Uterus (tissue), 2 donors: ENCODE results near the gene OIP5.
"Not testable (repeated sequence)": the region's sequence is repeated elsewhere in the genome, so short reads cannot be mapped to it uniquely, and the experiment has no call there.

Experiments
- POLR2A ChIP-seq, 2 donors: fragments of 450-650 bp; IDR thresholded peaks; one replicate each; pipeline ENCODE4 v1.6.1; 2016; ENCODE audit warnings: antibody characterized with exemption in 2 of 2, mild to moderate bottlenecking in 1 of 2, moderate library complexity in 1 of 2
- TF ChIP-seq, protein P1 (sequence below), 4 experiments: fragments of 200-600 bp in 2 of 4; fragments of 450-650 bp in 2 of 4; sonication (generic) in 2 of 4; IDR thresholded peaks; one replicate each; pipeline ENCODE4 v1.5.1; 2016 to 2019; ENCODE audit warnings: antibody characterized with exemption in 4 of 4, mild to moderate bottlenecking in 2 of 4, moderate library complexity in 1 of 4

- TF ChIP-seq, protein P1, sequence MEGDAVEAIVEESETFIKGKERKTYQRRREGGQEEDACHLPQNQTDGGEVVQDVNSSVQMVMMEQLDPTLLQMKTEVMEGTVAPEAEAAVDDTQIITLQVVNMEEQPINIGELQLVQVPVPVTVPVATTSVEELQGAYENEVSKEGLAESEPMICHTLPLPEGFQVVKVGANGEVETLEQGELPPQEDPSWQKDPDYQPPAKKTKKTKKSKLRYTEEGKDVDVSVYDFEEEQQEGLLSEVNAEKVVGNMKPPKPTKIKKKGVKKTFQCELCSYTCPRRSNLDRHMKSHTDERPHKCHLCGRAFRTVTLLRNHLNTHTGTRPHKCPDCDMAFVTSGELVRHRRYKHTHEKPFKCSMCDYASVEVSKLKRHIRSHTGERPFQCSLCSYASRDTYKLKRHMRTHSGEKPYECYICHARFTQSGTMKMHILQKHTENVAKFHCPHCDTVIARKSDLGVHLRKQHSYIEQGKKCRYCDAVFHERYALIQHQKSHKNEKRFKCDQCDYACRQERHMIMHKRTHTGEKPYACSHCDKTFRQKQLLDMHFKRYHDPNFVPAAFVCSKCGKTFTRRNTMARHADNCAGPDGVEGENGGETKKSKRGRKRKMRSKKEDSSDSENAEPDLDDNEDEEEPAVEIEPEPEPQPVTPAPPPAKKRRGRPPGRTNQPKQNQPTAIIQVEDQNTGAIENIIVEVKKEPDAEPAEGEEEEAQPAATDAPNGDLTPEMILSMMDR (IDR thresholded peaks at IDR 0.05) = not testable (repeated sequence)
- TF ChIP-seq POLR2A (IDR thresholded peaks at IDR 0.05) = not testable (repeated sequence)
These were observed 31.3 kb downstream of the OIP5 start for GRCh38 chr15:41301139-41301538.
